Measurements from ENCODE around the gene SH2D1B. TPM values are rescaled to one million over a fixed set of nuclear protein-coding genes. Genes with fewer than 3 reads are reported as not detected.

SH2D1B gene
- total RNA-seq, 3 donors from 2014 or later (not counting 1 experiment from before 2014, with no cell fraction given): 133 to 250 (median 143) TPM

GRCh38 chr1:162372159-162373071, 39.5 kb downstream of the SH2D1B start:
- Histone ChIP-seq H3K4me3 (ENCODE audit: low read length) (no peak overlapping the region), H3K27me3 (ENCODE audit: control insufficient read depth, insufficient read depth, low read length) (no peaks in the 10 kb centered on the region), H3K27ac (ENCODE audit: low read length) (no peak overlapping the region), H3K36me3 (ENCODE audit: control insufficient read depth, insufficient read depth, low read length) (no peaks in the 10 kb centered on the region), H3K9me3 (ENCODE audit: control insufficient read depth, insufficient read depth, low read length) (no peaks in the 10 kb centered on the region), H3K4me1 (ENCODE audit: control insufficient read depth, insufficient read depth, low read length) (peaks cover 13% of the 10 kb centered on the region)
- Mint-ChIP-seq H3K36me3 (no peaks in the 10 kb centered on the region), H3K4me1 (peaks cover 11 to 16% of the 10 kb centered on the region in 2 donors), H3K9me3 (no peaks in the 10 kb centered on the region), H3K27ac (peak overlapping the region in 1 of 2 donors; percentile 29), H3K27me3 (ENCODE audit: low read depth in 2 of 2) (no peaks in the 10 kb centered on the region), H3K4me3 (no peak overlapping the region)
- peak in 2 of 3 donors; percentile 31 to 47 for ATAC-seq
- TF ChIP-seq CTCF (IDR thresholded peaks at IDR 0.05): no peak
- DNase-seq: no peak
- intact Hi-C loops (cut with micrococcal nuclease): no loop called here
- 40% methylated on average over 12 of the region's 13 CpGs for WGBS (ENCODE audit: insufficient coverage)

- no peaks in the 10 kb centered on the region for H3K9me3 ChIP-seq (ENCODE audit: control insufficient read depth, insufficient read depth, low read length)
- no peaks in the 10 kb centered on the region for H3K9me3 Mint-ChIP-seq
- no peaks in the 10 kb centered on the region for H3K36me3 Mint-ChIP-seq
- no peaks in the 10 kb centered on the region for H3K36me3 ChIP-seq (ENCODE audit: control insufficient read depth, insufficient read depth, low read length)
- WGBS (ENCODE audit: insufficient coverage): 88% methylated on average over 6 of the region's 6 CpGs
- H3K4me1 ChIP-seq (ENCODE audit: control insufficient read depth, insufficient read depth, low read length): peaks cover 13% of the 10 kb centered on the region
- ATAC-seq (no peak), DNase-seq (no peak)
- peaks cover 11 to 16% of the 10 kb centered on the region in 2 donors for H3K4me1 Mint-ChIP-seq
- no peak overlapping the region for H3K27ac ChIP-seq (ENCODE audit: low read length)
- H3K4me3 Mint-ChIP-seq: no peak overlapping the region
- H3K27me3 ChIP-seq (ENCODE audit: control insufficient read depth, insufficient read depth, low read length): no peaks in the 10 kb centered on the region
- intact Hi-C loops (cut with micrococcal nuclease): no loop called here
- no peaks in the 10 kb centered on the region for H3K27me3 Mint-ChIP-seq (ENCODE audit: low read depth in 2 of 2)
- H3K27ac Mint-ChIP-seq: no peak overlapping the region
- no peak for TF ChIP-seq CTCF (IDR thresholded peaks at IDR 0.05)
- H3K4me3 ChIP-seq (ENCODE audit: low read length): no peak overlapping the region
Observed at GRCh38 chr1:162371611-162372010, 40.3 kb downstream of the SH2D1B start.

GRCh38 chr1:162370721-162371120, 41.2 kb downstream of the SH2D1B start:
- Histone ChIP-seq H3K4me3 (ENCODE audit: low read length) (no peak overlapping the region), H3K27ac (ENCODE audit: low read length) (no peak overlapping the region), H3K27me3 (ENCODE audit: control insufficient read depth, insufficient read depth, low read length) (no peaks in the 10 kb centered on the region), H3K36me3 (ENCODE audit: control insufficient read depth, insufficient read depth, low read length) (no peaks in the 10 kb centered on the region), H3K9me3 (ENCODE audit: control insufficient read depth, insufficient read depth, low read length) (no peaks in the 10 kb centered on the region), H3K4me1 (ENCODE audit: control insufficient read depth, insufficient read depth, low read length) (peaks cover 13% of the 10 kb centered on the region)
- intact Hi-C loops (cut with micrococcal nuclease): no loop called here
- no peak for TF ChIP-seq CTCF (IDR thresholded peaks at IDR 0.05)
- DNase-seq (no peak), ATAC-seq (no peak)
- Mint-ChIP-seq H3K27me3 (ENCODE audit: low read depth in 2 of 2) (no peaks in the 10 kb centered on the region), H3K27ac (no peak overlapping the region), H3K4me1 (peaks cover 11 to 16% of the 10 kb centered on the region in 2 donors), H3K4me3 (no peak overlapping the region), H3K9me3 (no peaks in the 10 kb centered on the region), H3K36me3 (no peaks in the 10 kb centered on the region)
- WGBS (ENCODE audit: insufficient coverage): 88% methylated on average over 1 of the region's 3 CpGs
